GM12891 (cell line): ENCODE measurements around the gene SLC7A1.

Experiments
- PAX5 ChIP-seq: IDR thresholded peaks from 2 replicates; pipeline ENCODE4 v1.6.1; 2011; ENCODE audit warnings: low read length, moderate library complexity, mild to moderate bottlenecking; ENCODE audit not compliant: insufficient read depth, severe bottlenecking
- POLR2A ChIP-seq: IDR thresholded peaks from 2 replicates; pipeline ENCODE4 v1.6.1; 2011; ENCODE audit warnings: low read depth, low read length, control low read depth
- POLR2AphosphoS5 ChIP-seq: IDR thresholded peaks from 2 replicates; pipeline ENCODE4 v1.6.1; 2011; ENCODE audit warnings: low read depth, low read length, control low read depth
- POU2F2 ChIP-seq: IDR thresholded peaks from 2 replicates; pipeline ENCODE4 v1.6.1; 2011; ENCODE audit warnings: low read depth, mild to moderate bottlenecking, control low read depth, low read length, moderate library complexity
- SPI1 ChIP-seq: IDR thresholded peaks from 2 replicates; pipeline ENCODE4 v1.6.1; 2011; ENCODE audit warnings: low read depth, low read length, control low read depth
- TAF1 ChIP-seq: IDR thresholded peaks from 2 replicates; pipeline ENCODE4 v1.6.1; 2011; ENCODE audit warnings: low read depth, low read length, control low read depth

GRCh38 chr13:29567411-29567810, 28.1 kb downstream of the SLC7A1 start:
- TF ChIP-seq POU2F2 (no peak), POLR2A (no peak), TAF1 (no peak), POLR2AphosphoS5 (no peak), SPI1 (no peak), PAX5 (no peak)
